Hepatocyte (in vitro differentiated cells): ENCODE data around the gene DBN1.

Experiments
- CTCF ChIP-seq: fragments of 200-600 bp; sonication (generic); IDR thresholded peaks from 2 replicates; pipeline ENCODE4 v1.5.1; 2016; ENCODE audit warnings: antibody characterized with exemption, mild to moderate bottlenecking; ENCODE audit not compliant: poor library complexity
- EZH2 ChIP-seq: fragments of 200-600 bp; sonication (generic); IDR thresholded peaks from 2 replicates; pipeline ENCODE4 v1.6.1; 2016; ENCODE audit warnings: antibody characterized with exemption, mild to moderate bottlenecking, borderline replicate concordance

GRCh38 chr5:177471610-177472356, 1.7 kb downstream of the DBN1 start:
- TF ChIP-seq CTCF (no peak), EZH2 (no peak)
